Measurements from ENCODE around the gene ABHD14A.

The ABHD14A gene

DNA sequence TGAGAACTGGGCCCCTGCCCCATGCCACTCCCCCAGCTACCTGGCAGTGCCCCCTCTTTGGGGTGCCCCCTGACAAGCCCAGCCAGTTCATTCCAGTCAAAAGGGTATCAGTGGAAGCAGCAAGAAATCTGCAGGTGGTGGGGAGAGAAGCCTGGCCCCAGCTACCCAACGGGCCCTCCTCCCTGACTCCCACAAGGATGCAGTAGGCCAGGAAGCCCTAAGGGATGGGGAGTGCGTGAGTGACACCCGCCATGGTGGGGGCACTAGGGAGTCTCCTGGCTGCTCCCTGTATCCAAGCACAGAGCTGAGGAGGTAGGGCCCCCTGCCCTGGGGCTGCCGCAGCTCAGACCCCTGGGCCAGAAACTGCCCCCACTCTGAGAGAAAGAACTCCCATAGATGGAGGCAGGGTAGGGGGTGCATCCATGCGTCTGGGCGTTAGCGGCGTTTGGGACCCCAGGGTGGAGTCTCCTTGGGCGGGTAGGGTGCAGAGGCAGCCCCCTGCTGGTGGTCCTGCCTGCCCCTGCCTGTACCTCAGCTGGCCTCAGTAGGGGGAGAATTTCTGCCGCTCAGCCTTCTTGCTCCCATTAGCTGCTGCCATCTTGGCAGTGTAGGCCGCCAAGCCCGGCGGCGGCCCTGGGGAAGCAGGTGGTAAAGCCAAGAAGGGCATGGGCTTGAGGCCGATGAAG lies 17.2 kb upstream of the ABHD14A start:
- DNase-seq, result no peak

DNA sequence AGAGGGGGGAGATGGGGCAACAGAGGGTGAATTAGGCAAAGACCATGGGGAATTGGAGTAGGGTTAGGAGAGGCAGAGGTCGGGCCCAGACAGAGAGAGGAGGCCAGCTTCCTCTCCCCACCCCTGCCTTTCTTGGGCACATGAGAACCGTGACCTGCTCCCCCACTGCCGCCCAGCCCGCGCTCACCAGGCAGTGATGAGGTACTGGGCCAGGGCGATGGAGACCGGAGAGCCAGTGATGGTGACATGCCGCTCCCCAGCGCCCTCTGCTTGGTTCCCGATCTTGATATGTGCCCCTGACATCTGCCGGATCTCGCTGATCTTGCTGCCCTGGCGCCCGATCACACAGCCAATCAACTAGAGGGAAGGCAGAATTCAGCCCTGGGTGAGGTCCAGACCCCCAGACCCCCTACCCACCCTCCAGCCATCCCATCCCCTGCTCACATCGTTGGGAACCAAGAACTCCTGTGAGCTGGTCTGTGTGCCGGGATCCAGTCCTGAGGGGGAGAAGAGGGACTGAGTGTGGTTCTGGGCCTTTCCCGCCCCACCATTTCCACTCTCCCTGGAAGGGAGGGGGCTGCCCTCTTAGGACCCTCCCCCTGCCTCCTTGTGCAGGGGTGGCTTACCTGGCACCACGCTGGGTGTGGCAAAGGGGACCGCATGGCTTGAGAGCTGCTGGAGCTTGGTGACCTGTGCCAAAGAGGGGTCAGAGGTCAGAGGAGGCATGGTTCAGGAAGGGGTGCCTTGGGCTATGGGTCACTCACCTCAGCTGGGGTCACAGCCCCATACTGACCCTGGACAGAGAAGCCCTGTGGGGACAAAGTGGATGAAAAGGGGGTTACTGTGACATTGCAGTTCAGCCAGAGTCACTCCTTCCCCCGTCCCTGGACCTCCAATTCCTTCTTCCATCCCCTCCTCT lies 16.0 kb upstream of the ABHD14A start:
- DNase-seq, result no peak

DNA sequence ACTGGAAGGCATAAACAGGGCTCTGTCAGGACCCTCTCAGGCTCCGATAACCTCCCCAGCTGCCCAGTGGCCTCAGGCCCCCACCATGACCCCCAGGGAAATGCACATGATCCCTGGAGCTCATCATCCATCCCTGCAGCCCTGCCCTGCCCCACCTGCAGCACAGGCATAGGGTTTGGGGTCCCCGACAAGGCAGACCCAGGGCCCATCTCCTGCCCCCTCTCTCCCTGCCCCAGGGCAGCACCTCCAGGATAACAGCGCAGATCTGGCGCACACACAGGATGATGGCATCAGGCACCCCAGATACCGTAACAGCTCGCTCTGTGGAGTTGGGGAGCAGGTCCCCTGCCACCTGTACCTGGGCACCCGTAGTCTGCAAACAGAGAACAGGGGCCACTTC lies 15.2 kb upstream of the ABHD14A start:
- DNase-seq, result no peak

DNA sequence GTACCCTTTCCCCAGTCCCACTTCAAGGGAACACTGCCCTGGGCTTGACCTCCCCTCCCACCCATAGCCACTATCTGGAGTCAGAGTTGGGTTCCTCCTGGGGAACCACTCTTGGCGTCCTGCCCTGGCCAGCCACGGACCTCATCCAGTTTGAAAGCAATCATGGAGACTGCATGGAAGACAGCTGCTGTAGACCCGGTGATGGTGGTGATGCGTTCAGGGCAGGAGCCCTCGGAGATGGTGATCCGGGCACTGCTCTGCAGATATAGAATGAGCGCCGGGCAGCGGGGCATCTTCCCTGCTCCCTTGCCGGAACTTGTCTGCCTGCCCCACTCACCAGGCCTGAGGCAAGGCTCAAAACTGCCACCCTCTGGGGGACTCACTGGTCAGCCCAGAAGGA lies 14.5 kb upstream of the ABHD14A start:
- no peak for DNase-seq

DNA sequence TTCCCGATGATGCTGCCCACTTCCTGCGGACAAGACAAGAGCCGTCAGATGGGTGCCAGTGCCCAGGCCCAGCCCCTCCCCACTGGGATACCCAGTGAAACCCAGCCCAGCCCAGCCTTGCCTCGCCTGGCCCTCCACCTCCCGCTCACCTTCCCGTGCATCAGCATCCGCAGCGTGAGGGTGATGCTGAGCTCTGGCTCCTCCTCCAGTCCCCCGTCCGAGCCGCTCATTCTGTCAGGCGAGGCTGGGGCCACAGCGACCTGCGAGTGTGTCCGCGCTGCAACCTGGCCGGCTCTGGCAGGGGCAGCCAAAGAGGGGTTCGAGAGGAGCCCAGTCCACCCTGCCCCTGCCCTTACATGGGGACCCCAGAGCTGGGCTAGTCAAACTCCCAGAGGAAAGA lies 13.9 kb upstream of the ABHD14A start:
- DNase-seq, result no peak

DNA sequence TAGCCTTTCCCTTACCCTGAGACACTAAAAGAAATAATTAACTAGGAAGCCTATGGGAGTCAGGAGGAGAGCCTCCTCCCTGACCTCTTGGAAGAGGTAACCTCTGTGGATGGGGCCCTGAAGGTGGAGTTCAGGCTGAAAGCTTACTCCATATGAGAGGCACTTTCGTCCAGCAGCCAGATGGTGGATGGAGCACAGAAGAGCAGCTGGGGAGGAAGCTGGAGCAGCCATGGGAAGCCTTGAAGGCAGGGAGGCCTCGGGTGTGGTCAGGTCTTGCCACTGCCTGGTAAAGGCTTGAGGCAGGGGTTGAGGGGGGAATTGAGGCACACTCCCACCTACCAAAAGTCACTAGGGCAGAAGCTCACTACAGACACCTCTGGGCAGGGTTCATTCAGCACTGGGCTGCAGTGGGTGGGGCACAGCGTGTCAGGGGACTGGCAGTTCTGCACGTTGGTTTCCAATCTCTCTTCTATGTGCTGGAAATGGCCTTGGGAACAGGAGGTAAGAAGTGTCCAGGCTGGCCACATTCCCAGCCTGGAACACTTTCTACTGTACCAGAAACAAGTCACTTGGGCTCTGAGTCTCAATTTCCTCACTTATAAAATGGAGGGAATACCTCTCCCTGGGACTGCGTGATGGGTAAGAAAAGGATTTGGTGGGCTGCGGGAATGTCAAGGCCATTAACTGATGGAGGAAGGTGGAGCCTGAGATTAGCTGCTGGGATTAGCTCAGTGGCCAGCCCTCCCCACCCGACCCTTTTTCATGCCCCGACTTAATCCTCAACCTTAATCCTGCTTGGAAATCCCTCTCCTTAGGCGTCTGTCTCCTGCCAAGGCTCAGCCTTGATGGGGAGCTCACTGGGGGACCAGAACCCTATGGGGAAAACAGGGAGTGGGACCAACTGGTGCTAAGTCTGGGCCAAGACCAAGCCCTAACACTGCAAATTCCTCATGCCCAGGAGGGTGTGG lies 13.0 kb upstream of the ABHD14A start:
- no peak for DNase-seq

DNA sequence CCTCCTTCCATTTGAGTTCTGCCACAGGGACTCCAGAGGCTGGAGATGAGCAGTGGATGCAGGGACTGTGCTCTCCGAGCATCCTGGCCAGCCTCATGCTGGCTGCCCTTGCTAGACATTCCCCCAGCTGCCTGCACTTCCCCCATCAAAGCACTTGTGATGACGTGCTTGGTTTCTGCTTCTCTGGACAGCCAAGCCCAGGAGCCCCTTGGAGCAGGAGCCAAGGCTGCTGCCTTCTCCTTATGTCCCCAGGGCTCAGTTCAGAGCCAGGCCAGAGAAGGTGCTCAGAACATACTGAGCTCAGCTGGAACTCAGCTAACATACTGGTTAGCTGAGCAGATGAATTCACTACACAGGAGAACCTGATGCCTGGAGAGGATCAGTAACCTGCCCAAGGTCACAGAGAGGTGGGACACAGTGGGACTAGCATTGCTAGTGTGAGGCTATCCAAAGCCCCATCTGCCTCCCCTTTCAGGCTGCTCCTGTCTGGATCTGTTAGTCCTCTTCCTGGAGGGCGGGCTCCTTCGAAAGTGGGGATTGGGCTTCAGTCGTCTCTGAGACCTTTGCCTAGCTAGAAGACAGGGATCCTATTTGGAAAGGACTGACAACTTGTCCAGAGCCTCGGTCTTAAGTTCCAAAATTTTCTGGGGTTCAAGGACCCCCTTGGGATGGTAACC lies 11.9 kb upstream of the ABHD14A start:
- DNase-seq, result no peak

DNA sequence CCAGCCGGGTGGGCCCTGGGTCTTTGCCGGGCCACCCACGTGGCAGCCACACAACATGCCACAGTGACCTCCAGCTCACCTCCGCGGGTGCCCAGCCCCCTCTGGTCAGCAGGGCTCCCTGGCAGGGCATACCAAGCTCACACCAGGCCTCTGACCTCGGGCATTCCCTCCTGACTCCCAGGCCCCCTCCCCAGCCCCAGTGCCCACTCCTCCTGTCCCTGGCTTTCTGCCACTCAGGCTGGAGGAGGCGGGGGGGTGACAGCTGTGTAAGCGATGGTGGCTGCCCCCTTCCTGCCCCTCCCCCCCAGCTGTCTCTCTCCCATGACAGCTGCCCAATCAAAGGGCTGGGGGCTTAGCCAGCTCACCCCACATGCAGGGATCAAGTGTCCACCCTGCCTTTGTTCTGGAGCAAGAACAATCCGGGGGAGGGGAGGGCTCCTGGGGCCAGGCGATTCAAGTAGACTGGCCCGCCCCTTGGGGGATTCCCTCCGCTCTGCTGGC lies 10.9 kb upstream of the ABHD14A start:
- DNase-seq, result no peak

DNA sequence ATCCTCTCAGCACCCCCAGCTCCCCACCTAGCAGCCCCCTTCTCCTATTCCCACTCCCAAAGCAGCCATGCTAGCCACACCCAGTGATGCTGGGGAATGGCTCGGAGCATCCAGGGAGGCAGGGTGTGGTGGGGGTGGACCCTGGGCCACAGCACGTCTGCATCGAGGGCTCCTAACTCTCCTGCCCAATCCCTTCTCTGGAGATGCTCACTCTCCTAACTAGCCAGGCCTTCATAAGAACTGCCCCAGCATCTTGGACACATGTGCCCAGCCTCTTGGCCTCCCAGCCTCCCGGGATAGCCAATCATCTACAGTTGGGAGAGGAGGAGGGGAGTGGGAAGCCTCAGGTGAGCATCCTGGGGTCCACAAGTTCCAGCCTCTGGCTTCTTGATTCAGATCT lies 10.3 kb upstream of the ABHD14A start:
- no peak for DNase-seq

DNA sequence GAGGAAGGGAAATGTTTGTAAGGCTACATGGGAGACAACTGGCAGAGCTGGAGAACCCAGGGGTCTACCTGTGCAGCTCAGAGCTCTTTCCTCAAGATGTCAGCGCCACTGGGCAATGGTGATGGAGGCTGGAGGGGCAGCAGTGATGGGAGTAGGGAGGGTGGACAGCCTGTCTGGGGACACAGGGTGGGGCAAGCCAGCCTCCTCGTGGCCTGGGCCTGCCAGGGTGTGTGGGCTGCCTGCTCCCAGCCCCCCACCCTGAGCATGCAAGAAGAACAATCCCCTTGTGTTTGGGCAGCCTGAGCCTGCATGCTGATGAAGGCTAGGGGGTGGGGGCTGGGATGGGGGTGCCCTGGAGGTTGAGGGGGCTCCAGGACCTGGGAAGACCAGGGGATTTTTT lies 8.8 kb upstream of the ABHD14A start:
- DNase-seq, result no peak

DNA sequence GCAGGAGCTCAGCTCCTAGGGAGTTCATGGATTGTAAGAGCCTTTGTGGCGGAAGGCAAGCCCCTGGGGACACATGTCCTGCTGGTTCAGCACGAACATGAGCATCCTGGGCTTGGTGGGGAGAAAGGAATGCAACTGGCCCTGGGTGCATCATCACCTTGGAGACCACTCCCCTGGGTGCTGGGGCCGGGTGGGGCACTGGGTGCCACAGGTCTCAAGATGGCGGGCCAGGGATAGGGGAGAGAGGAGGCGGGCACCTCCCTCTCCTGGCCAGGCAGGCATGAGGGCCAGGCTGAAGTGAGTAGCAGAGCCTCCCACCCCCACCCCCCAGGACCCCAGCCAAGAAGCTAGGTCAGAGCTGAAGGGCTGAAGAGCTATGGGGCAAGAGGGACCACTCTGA lies 8.4 kb upstream of the ABHD14A start:
- DNase-seq, result no peak

DNA sequence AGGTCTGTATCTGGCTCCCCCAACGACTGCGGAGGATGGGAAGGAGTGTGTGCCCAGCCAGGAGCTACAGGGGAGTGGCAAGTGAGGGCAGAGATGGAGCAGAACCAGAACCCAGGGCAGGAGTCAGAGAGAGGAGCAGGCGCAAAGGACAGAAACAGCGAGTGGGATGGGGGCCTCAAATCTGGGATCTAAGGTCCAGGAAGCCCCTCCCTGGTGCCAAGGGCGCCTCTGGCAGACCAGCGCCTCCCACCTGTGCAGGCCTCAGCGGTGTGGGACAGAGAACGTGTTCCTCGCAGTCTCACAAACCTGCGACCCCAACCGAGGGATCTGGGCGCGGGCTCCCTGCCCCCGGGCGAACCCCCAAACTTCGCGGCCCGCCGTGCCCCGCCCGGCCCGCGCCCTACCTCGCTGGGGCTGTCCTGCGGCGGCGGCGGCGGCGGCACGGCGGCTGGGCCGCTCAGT lies 7.9 kb upstream of the ABHD14A start:
- peak in 1 of 4 experiments; percentile 57 for DNase-seq

DNA sequence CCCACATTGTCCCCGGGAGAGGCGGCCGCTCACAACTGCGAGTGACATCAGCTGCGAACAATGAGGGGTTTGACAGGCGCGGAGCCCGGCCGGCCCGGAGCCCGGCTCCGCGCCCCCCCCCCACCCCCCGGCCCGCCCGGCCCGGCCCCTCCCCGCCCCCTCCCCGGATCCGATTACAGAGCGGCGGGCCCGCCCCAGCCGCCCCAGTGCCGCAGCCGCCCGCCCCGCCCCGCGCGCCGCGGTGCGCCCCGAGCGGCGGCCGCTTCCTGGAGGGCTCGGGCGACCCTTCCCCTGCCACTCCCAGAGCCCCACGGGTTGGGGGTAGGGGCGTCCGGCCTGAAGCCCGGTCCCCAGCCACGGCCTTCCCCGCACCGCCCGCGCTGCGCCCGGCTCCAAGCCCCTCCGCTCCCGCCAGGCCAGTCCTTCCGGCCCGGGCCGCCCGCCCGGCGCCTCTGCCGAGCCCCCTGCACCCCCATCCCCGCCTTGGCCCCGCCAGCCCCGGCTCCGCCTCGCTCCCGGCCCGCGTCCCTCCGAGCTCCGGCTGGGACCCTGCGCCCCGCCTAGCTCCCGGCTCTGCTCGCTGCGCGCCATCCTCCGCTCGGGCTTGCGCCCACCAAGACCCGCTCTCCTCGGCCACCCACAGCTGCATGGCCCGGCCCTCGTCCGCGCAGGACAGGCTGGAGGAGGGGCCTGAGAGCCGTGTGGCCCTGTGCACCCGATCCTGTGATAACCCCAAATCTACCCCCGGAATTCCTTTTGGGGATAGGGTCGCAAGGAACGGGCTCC lies 7.3 kb upstream of the ABHD14A start, which contains the start of gene PCBP4:
PCBP4 (minus strand) TSS at position 71 of the 786 bp plus-strand sequence. CDS start 6,214 bp downstream, outside the sequence.
- DNase-seq, result peak in 2 of 4 experiments; percentile 17 to 40

DNA sequence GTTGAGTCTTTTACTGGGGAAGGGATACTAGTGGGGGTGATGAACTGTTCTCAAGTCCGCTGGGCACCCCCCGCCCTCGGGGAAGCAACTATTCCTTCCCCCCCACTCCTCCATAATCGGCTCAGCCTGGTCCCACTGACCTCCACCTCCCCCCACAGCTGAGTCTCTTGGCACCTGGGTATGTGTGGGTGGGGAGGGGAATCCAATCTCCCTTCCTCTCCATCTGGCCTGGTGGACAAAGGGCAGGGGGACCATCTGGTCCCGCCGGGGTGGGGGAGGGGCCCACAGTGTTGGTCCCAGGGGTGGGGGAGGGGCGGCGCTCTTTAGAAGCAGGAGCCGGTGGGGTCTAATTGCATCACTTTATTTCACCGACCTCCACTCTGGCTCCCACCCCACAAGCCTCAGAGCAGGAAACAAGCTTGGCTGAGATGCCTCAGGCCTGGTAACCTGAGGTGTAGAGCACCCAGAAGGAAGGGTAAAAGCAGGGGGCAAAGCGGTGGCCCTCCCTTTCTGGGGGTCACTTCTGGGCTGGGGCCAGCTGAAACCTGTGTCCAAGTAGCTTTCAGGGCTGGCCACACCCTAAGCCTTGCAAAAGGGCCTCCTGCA lies 6.6 kb upstream of the ABHD14A start:
- DNase-seq, result no peak

DNA sequence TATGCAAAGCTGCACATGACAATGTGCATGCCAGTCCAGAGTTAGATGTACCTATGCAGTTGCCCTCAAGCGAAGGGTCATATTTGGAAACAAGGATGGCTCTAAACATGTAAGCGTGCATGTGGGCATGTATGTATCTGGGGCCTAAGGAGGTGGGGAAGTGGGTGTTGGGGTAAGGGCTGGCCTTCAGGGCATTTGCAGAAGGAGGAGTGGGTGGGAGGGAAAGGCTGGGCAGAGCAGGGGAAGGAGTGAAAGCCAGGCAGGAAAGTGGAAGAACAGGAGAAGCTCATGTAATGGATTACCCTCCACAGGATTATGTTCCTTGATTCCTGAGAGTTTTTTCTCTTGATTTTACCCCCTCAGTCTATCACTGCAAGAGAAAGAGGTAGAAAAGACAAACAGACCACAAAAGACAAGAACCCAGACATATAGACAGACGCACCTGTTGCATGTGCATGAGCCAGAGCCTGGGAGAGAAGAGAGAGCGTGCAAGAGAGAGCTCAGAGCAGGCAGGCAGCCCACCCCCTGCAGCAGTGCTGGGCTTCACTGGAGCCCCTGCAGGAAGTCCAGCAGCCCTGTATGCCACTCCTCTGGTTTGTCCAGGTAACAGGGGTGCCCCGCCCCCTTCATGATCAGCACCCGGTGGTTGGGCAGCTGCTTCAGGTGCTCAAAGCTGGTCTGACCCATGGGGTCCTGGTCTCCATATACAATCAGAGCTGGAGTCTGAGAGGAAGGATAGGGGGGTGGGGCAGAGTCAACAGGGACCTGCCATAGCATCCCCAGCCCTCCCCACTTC lies 5.8 kb upstream of the ABHD14A start:
- DNase-seq, result no peak

DNA sequence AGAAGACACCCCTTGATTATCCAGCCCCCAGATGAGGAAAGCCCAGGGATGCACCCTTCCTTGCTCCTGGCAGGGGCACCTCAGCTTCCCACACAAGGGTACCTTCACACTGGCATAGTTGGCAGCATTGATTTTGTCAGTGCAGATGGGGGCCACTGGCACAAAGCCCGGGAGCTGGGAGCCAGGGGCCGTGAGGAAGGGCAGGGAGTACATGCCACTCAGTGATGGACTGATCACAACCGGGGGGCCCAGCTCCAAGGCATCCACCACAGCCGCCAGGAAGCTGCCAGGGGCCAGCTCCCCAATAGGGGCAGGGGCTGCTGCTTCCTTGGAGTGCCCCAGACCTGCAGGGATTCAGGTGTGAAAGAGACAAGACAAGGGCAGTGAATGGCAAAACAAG lies 5.0 kb upstream of the ABHD14A start:
- DNase-seq, result no peak

DNA sequence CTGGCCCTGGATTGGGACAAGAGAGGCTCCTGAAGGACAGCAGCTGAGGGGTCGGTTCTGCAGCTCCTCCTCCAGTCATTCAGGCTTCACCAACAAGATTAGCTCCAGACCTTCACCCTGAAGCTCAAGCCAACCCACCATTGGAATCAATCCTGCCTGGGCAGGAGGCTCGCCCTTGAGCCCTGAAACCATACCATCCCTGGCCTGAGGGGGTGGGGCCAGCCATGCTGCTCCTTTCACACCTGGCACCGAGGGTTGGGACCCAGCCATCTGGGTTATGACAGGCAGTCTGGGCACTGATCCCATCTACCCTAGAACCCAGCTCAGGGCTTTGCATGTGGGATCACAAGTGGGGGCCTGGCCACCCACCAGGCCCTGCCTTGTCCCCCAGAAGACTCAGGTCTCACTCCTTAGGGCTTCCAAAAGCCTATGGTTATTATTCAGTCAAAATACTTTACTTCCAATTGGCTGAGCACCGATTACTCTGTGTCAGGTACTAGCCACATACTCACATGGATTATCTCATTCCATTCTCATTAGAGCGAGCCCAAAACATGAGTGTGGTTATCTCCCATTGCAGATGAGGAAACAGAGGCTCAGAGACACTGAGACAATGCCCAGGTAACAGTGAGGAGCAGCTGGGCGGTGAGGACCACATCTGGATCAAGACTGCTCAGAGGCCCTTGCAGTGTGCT lies 4.1 kb upstream of the ABHD14A start:
- DNase-seq, result no peak

DNA sequence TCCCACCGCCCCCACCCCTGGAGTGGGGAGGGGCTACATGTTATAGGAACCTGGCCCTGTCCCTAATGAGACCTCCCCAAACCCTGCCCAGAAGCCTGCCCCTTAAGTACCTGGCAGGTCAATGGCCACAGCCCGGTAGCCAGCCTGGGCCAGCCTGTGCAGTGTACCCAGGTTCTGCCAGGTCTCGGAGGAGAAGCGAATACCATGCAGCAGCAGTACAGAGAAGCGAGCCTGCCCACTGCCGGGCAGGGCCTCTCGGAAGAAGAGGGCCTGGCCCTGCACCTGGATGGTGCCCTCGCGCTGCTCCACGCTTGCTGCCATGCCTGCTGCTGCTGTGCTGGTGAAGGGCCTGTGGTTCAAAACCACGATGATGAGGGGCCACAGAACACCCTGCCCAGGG lies 3.5 kb upstream of the ABHD14A start:
- DNase-seq, result no peak

All from suppressor macrophage (primary cell).